ENCODE data around the gene ELP4.

ELP4 gene

DNA sequence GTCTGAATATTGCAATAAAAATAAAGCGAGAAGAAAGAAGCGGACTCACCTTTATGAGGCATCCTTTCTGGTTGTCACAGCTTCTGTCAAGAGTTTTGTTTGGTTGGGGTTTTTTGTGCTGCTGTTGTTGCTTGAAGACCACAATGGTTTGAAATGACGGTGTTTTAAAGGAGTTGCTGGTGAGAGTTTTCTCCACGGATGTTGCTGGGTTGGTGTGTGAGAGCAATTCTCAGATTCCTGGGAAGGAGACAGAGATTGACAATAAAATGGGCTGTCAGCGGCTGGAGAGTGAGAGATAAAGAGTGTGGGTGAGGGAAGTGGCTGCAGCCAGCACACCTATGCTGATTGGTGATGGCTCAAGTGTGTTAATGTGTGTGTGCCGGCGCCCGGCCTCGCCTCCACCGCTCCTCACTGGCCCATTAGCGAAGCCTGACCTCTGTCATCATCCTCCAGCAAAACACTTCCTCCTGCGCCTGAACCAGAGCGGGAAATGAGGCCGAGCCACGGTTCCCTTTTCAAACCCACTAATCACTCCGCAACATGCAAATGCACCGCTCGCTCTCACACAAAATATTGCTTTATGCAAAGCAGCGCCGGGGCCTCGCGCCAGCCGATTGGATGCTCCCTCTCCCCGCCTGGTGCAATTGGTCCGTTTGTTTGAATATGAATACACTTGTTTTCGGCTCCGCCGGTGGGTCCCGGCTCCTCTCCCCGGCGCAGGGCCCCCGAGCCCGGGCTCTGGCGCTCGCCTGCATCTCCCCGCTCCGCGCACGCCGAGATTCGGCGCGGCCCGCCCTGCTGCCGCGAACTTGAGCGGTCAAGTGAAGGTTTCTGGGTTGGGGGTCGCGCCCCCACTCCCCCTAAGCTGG, 301.4 kb downstream of the ELP4 start, which contains the start of gene PAX6 (continued):
- TF ChIP-seq ZNF24 (tag by site-specific recombination; IDR thresholded peaks at IDR 0.05): no peak; the same call in 1 of the 2 replicates
- TF ChIP-seq ZNF391 (tag by site-specific recombination; IDR thresholded peaks at IDR 0.05; ENCODE audit: borderline replicate concordance, low read depth): peak; percentile 52; the same call in 1 of the 2 replicates
- TF ChIP-seq ZNF404 (tag by site-specific recombination; IDR thresholded peaks at IDR 0.05): no peak
- TF ChIP-seq ZNF843 (tag by site-specific recombination; IDR thresholded peaks at IDR 0.05): peak; percentile 74
- TF ChIP-seq, protein P1, sequence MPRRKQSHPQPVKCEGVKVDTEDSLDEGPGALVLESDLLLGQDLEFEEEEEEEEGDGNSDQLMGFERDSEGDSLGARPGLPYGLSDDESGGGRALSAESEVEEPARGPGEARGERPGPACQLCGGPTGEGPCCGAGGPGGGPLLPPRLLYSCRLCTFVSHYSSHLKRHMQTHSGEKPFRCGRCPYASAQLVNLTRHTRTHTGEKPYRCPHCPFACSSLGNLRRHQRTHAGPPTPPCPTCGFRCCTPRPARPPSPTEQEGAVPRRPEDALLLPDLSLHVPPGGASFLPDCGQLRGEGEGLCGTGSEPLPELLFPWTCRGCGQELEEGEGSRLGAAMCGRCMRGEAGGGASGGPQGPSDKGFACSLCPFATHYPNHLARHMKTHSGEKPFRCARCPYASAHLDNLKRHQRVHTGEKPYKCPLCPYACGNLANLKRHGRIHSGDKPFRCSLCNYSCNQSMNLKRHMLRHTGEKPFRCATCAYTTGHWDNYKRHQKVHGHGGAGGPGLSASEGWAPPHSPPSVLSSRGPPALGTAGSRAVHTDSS (tag by site-specific recombination; IDR thresholded peaks at IDR 0.05): no peak
- no peak for TF ChIP-seq GLI2 (tag by site-specific recombination; IDR thresholded peaks at IDR 0.05; ENCODE audit: borderline replicate concordance, low read depth)
- no peak for TF ChIP-seq ZNF626 (tag by site-specific recombination; IDR thresholded peaks at IDR 0.05)
- no peak for TF ChIP-seq SALL2 (tag by site-specific recombination; IDR thresholded peaks at IDR 0.05; ENCODE audit: borderline replicate concordance)
- TF ChIP-seq ZNF571 (tag by site-specific recombination; IDR thresholded peaks at IDR 0.05): no peak
- no peak for TF ChIP-seq ZNF624 (tag by site-specific recombination; IDR thresholded peaks at IDR 0.05)
- TF ChIP-seq, protein P2, sequence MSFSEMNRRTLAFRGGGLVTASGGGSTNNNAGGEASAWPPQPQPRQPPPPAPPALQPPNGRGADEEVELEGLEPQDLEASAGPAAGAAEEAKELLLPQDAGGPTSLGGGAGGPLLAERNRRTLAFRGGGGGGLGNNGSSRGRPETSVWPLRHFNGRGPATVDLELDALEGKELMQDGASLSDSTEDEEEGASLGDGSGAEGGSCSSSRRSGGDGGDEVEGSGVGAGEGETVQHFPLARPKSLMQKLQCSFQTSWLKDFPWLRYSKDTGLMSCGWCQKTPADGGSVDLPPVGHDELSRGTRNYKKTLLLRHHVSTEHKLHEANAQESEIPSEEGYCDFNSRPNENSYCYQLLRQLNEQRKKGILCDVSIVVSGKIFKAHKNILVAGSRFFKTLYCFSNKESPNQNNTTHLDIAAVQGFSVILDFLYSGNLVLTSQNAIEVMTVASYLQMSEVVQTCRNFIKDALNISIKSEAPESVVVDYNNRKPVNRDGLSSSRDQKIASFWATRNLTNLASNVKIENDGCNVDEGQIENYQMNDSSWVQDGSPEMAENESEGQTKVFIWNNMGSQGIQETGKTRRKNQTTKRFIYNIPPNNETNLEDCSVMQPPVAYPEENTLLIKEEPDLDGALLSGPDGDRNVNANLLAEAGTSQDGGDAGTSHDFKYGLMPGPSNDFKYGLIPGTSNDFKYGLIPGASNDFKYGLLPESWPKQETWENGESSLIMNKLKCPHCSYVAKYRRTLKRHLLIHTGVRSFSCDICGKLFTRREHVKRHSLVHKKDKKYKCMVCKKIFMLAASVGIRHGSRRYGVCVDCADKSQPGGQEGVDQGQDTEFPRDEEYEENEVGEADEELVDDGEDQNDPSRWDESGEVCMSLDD (tag by site-specific recombination; IDR thresholded peaks at IDR 0.05): 0 out of 2 replicates have a peak, but pooled peaks have one; percentile 18
- TF ChIP-seq ZNF629 (tag by site-specific recombination; IDR thresholded peaks at IDR 0.05): peak; percentile 82
- no peak for TF ChIP-seq ZNF670 (tag by site-specific recombination; IDR thresholded peaks at IDR 0.05; ENCODE audit: low read depth)
- TF ChIP-seq ZNF311 (tag by site-specific recombination; IDR thresholded peaks at IDR 0.05; ENCODE audit: borderline replicate concordance): no peak
- TF ChIP-seq ZNF501 (tag by site-specific recombination; IDR thresholded peaks at IDR 0.05): peak; percentile 69; the same call in 1 of the 2 replicates
- TF ChIP-seq KLF7 (tag by site-specific recombination; IDR thresholded peaks at IDR 0.05; ENCODE audit: borderline replicate concordance): no peak
- no peak for TF ChIP-seq ZNF133 (tag by site-specific recombination; IDR thresholded peaks at IDR 0.05)
- no peak for TF ChIP-seq SCRT1 (tag by site-specific recombination; IDR thresholded peaks at IDR 0.05; ENCODE audit: borderline replicate concordance)
- peak; percentile 93 for TF ChIP-seq ZNF610 (tag by site-specific recombination; IDR thresholded peaks at IDR 0.05; ENCODE audit: borderline replicate concordance)
- TF ChIP-seq, protein P3, sequence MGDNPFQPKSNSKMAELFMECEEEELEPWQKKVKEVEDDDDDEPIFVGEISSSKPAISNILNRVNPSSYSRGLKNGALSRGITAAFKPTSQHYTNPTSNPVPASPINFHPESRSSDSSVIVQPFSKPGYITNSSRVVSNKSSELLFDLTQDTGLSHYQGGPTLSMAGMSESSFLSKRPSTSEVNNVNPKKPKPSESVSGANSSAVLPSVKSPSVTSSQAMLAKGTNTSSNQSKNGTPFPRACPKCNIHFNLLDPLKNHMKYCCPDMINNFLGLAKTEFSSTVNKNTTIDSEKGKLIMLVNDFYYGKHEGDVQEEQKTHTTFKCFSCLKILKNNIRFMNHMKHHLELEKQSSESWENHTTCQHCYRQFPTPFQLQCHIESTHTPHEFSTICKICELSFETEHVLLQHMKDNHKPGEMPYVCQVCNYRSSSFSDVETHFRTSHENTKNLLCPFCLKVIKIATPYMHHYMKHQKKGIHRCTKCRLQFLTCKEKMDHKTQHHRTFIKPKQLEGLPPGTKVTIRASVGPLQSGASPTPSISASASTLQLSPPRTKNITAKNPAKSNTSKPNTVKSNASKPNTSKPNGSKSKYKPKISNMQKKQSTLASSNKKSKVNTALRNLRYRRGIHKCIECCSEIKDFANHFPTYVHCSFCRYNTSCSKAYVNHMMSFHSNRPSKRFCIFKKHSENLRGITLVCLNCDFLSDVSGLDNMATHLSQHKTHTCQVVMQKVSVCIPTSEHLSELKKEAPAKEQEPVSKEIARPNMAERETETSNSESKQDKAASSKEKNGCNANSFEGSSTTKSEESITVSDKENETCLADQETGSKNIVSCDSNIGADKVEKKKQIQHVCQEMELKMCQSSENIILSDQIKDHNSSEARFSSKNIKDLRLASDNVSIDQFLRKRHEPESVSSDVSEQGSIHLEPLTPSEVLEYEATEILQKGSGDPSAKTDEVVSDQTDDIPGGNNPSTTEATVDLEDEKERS (tag by site-specific recombination; IDR thresholded peaks at IDR 0.05): no peak
- peak; percentile 39; the same call in 1 of the 2 replicates for TF ChIP-seq ZNF558 (tag by site-specific recombination; IDR thresholded peaks at IDR 0.05)
- TF ChIP-seq, protein P4, sequence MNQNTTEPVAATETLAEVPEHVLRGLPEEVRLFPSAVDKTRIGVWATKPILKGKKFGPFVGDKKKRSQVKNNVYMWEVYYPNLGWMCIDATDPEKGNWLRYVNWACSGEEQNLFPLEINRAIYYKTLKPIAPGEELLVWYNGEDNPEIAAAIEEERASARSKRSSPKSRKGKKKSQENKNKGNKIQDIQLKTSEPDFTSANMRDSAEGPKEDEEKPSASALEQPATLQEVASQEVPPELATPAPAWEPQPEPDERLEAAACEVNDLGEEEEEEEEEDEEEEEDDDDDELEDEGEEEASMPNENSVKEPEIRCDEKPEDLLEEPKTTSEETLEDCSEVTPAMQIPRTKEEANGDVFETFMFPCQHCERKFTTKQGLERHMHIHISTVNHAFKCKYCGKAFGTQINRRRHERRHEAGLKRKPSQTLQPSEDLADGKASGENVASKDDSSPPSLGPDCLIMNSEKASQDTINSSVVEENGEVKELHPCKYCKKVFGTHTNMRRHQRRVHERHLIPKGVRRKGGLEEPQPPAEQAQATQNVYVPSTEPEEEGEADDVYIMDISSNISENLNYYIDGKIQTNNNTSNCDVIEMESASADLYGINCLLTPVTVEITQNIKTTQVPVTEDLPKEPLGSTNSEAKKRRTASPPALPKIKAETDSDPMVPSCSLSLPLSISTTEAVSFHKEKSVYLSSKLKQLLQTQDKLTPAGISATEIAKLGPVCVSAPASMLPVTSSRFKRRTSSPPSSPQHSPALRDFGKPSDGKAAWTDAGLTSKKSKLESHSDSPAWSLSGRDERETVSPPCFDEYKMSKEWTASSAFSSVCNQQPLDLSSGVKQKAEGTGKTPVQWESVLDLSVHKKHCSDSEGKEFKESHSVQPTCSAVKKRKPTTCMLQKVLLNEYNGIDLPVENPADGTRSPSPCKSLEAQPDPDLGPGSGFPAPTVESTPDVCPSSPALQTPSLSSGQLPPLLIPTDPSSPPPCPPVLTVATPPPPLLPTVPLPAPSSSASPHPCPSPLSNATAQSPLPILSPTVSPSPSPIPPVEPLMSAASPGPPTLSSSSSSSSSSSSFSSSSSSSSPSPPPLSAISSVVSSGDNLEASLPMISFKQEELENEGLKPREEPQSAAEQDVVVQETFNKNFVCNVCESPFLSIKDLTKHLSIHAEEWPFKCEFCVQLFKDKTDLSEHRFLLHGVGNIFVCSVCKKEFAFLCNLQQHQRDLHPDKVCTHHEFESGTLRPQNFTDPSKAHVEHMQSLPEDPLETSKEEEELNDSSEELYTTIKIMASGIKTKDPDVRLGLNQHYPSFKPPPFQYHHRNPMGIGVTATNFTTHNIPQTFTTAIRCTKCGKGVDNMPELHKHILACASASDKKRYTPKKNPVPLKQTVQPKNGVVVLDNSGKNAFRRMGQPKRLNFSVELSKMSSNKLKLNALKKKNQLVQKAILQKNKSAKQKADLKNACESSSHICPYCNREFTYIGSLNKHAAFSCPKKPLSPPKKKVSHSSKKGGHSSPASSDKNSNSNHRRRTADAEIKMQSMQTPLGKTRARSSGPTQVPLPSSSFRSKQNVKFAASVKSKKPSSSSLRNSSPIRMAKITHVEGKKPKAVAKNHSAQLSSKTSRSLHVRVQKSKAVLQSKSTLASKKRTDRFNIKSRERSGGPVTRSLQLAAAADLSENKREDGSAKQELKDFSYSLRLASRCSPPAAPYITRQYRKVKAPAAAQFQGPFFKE (tag by site-specific recombination; IDR thresholded peaks at IDR 0.05; ENCODE audit: borderline replicate concordance): no peak
- TF ChIP-seq IKZF3 (tag by site-specific recombination; IDR thresholded peaks at IDR 0.05): peak; percentile 67; the same call in 1 of the 2 replicates
- peak; percentile 88 for TF ChIP-seq ZEB2 (tag by site-specific recombination; IDR thresholded peaks at IDR 0.05)

Measured in HEK293 (cell line).